ENCODE measurements around the gene NDUFB7. TPM values are rescaled to one million over a fixed set of nuclear protein-coding genes. Genes with fewer than 3 reads are reported as not detected.

NDUFB7 gene
- total RNA-seq, 1 experiment from 2014 or later: 192 TPM

Small RNA genes lying within 50 kb of the gene (microRNA-seq; reads per million reads assigned to microRNA genes)
- not detected for gene MIR639 (ENCODE audit: borderline number of aligned reads, borderline replicate concordance)

Other genes starting within 250 kb of the NDUFB7 start
- gene ADGRE5, start 190.6 kb downstream of the NDUFB7 start, total RNA-seq (2021): 61.1 and 68.2 TPM in 2 replicates
- 66.5 and 67.4 TPM in 2 replicates for gene DDX39A, start 152.7 kb downstream of the NDUFB7 start, total RNA-seq (2021)
- 257 and 417 TPM in 2 replicates for gene PKN1, start 138.8 kb downstream of the NDUFB7 start, total RNA-seq (2021)
- gene PTGER1, start 96.7 kb downstream of the NDUFB7 start, total RNA-seq (2021): 1.4 TPM in 2 replicates
- gene GIPC1, start 75.9 kb downstream of the NDUFB7 start, total RNA-seq (2021): 205 and 259 TPM in 2 replicates
- gene DNAJB1, start 53.7 kb downstream of the NDUFB7 start, total RNA-seq (2021): 159 and 199 TPM in 2 replicates
- gene TECR, start 42.5 kb downstream of the NDUFB7 start, total RNA-seq (2021): 212 and 294 TPM in 2 replicates
- not detected in 2 replicates for gene CLEC17A, start 11.0 kb upstream of the NDUFB7 start, total RNA-seq (2021)
- not detected in 2 replicates for gene ADGRE3, start 102.8 kb upstream of the NDUFB7 start, total RNA-seq (2021)
- 10.1 and 10.5 TPM in 2 replicates for gene ZNF333, start 118.0 kb upstream of the NDUFB7 start, total RNA-seq (2021)
- 0.25 and 0.26 TPM in 2 replicates for gene ADGRE2, start 206.5 kb upstream of the NDUFB7 start, total RNA-seq (2021)